ENCODE data around the gene CPEB3.

GRCh38 chr10:92103376-92104090, 187.3 kb downstream of the CPEB3 start:
- TF ChIP-seq FOXK2 (IDR thresholded peaks at IDR 0.05) (no peak), HDGF (IDR thresholded peaks at IDR 0.05; ENCODE audit: borderline replicate concordance) (no peak), FOXA1 (IDR thresholded peaks at IDR 0.05) (no peak), NFRKB (IDR thresholded peaks at IDR 0.05) (no peak), TARDBP (IDR thresholded peaks at IDR 0.05) (no peak), ELF4 (IDR thresholded peaks at IDR 0.05) (no peak), SUZ12 (IDR thresholded peaks at IDR 0.05) (no peak)
